ENCODE results near the gene DHX34. TPM values are rescaled to one million over a fixed set of nuclear protein-coding genes. Genes with fewer than 3 reads are reported as not detected.

Gene DHX34
- total RNA-seq, 1 experiment from 2014 or later = 38.2 TPM

GRCh38 chr19:47330466-47330869 lies 18.6 kb upstream of the DHX34 start:
- H3K9me3 ChIP-seq (ENCODE audit: control insufficient read depth, low read depth, low read length) = no peaks in the 10 kb centered on the region
- H4K5ac ChIP-seq (ENCODE audit: insufficient read length, low read depth, low read length) = no peak overlapping the region
- H3K27me3 Mint-ChIP-seq (ENCODE audit: low read depth) = peaks cover 2% of the 10 kb centered on the region; the same call in 1 of the 2 replicates
- H3K23ac ChIP-seq (ENCODE audit: insufficient read length, low read depth, low read length) = no peak overlapping the region
- H4K91ac ChIP-seq (ENCODE audit: insufficient read length, low read depth, low read length) = no peak overlapping the region
- H3K79me2 ChIP-seq (ENCODE audit: insufficient read depth, low read length) = no peaks in the 10 kb centered on the region
- H4K8ac ChIP-seq (replicated peaks; ENCODE audit: insufficient read length, low read depth, low read length) = no peak overlapping the region
- no peak overlapping the region for H2BK5ac ChIP-seq (ENCODE audit: insufficient read length, low read length)
- H3K56ac ChIP-seq (ENCODE audit: insufficient read length, low read depth, low read length) = no peak overlapping the region
- H2BK120ac ChIP-seq (ENCODE audit: low read depth, low read length, poor library complexity, severe bottlenecking) = no peak overlapping the region
- no peak overlapping the region for H3K18ac ChIP-seq (ENCODE audit: insufficient read length, low read depth, low read length)
- H3K14ac ChIP-seq (ENCODE audit: insufficient read depth, low read length) = no peak overlapping the region
- no peak overlapping the region for H3K4ac ChIP-seq (ENCODE audit: low read depth, low read length)
- H2AFZ ChIP-seq (ENCODE audit: low read length) = no peak overlapping the region
- TF ChIP-seq, protein P1, sequence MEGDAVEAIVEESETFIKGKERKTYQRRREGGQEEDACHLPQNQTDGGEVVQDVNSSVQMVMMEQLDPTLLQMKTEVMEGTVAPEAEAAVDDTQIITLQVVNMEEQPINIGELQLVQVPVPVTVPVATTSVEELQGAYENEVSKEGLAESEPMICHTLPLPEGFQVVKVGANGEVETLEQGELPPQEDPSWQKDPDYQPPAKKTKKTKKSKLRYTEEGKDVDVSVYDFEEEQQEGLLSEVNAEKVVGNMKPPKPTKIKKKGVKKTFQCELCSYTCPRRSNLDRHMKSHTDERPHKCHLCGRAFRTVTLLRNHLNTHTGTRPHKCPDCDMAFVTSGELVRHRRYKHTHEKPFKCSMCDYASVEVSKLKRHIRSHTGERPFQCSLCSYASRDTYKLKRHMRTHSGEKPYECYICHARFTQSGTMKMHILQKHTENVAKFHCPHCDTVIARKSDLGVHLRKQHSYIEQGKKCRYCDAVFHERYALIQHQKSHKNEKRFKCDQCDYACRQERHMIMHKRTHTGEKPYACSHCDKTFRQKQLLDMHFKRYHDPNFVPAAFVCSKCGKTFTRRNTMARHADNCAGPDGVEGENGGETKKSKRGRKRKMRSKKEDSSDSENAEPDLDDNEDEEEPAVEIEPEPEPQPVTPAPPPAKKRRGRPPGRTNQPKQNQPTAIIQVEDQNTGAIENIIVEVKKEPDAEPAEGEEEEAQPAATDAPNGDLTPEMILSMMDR (conservative IDR thresholded peaks at IDR 0.05) = no peak
- H3K27ac Mint-ChIP-seq = peak overlapping the region in 1 of 3 experiments; percentile 52; a peak in 1 of 7 replicates
- no peaks in the 10 kb centered on the region for H3K9me3 Mint-ChIP-seq
- H3K4me1 Mint-ChIP-seq = peaks cover 0 to 4% of the 10 kb centered on the region in 2 experiments; a peak in 1 of 4 replicates
- H3K4me1 ChIP-seq (ENCODE audit: insufficient read depth, low read length) = no peaks in the 10 kb centered on the region
- H3K4me3 Mint-ChIP-seq = no peak overlapping the region; a peak in 1 of 5 replicates
- H2BK12ac ChIP-seq (ENCODE audit: insufficient read length, low read depth, low read length) = no peak overlapping the region
- no peak for DNase-seq
- H3K23me2 ChIP-seq (ENCODE audit: insufficient read length, low read depth, low read length, poor library complexity, severe bottlenecking) = no peaks in the 10 kb centered on the region
- no peak overlapping the region for H3T11ph ChIP-seq (ENCODE audit: low read length)
- no peak overlapping the region for H2AK5ac ChIP-seq (ENCODE audit: insufficient read length, low read length)
- no peak overlapping the region for H3K27ac ChIP-seq (ENCODE audit: insufficient read length, low read depth, low read length)
- no peaks in the 10 kb centered on the region for H3K79me1 ChIP-seq (ENCODE audit: insufficient read depth, low read depth, low read length, poor library complexity, severe bottlenecking)
- no peak overlapping the region for H2BK20ac ChIP-seq (ENCODE audit: low read depth, low read length, poor library complexity, severe bottlenecking)
- no peak overlapping the region for H3K9ac ChIP-seq (ENCODE audit: extremely low read depth, insufficient read length, low read length)
- H4K20me1 ChIP-seq (ENCODE audit: control insufficient read depth, insufficient read depth, insufficient read length) = no peaks in the 10 kb centered on the region
- no peak overlapping the region for H3K4me2 ChIP-seq (ENCODE audit: insufficient read depth, insufficient read length, low read length)
- H3K36me3 Mint-ChIP-seq (ENCODE audit: insufficient read depth in 1 of 3, low read depth in 3 of 3) = no peaks in the 10 kb centered on the region
- no peak overlapping the region for H2BK15ac ChIP-seq (ENCODE audit: low read depth, low read length)
- WGBS (ENCODE audit: extremely low coverage, insufficient read length, low lambda C conversion rate) = no CpG with 5 or more reads among the region's 9 CpGs
- H3K27me3 ChIP-seq (ENCODE audit: insufficient read depth, low read length) = no peaks in the 10 kb centered on the region
